Keratinocyte (primary cell): Measurements from ENCODE around the gene CEP164.

Experiments
- CTCF ChIP-seq, 3 experiments: IDR thresholded peaks in 1 of 3; conservative IDR thresholded peaks in 1 of 3; optimal IDR thresholded peaks in 1 of 3; 2 replicates in 2 of 3; 3 replicates in 1 of 3; pipeline versions ENCODE3 to v1.5.1; 2011; ENCODE audit warnings: low read length in 3 of 3, mild to moderate bottlenecking in 3 of 3, moderate library complexity in 2 of 3, control low read depth in 1 of 3, inconsistent platforms in 1 of 3; ENCODE audit not compliant: insufficient read depth in 2 of 3; ENCODE audit errors: extremely low read depth in 1 of 3
- EZH2 ChIP-seq: IDR thresholded peaks from one replicate; pipeline ENCODE4 v1.6.1; 2012; ENCODE audit warnings: inconsistent platforms, mild to moderate bottlenecking, low read length, moderate library complexity

GRCh38 chr11:117309310-117309709 lies 18.3 kb upstream of the CEP164 start:
- TF ChIP-seq CTCF (optimal IDR thresholded peaks at IDR 0.05 in 1 of 3, IDR thresholded peaks at IDR 0.05 in 1 of 3, conservative IDR thresholded peaks at IDR 0.05 in 1 of 3; ENCODE audit: extremely low read depth in 1 of 3, insufficient read depth in 2 of 3, low read length in 3 of 3) (no peak), EZH2 (no peak)
